GM18520 (cell line): ENCODE data around the gene ABCC8.

Experiments
- ATAC-seq: cut with Tn5 transposase; IDR thresholded peaks from one replicate; pipeline ENCODE4 v1.9.1; 2021; ENCODE audit not compliant: unreplicated experiment

The ABCC8 gene

GRCh38 chr11:17476317-17477083 is at the start of gene ABCC8:
Gene ABCC8 (minus strand): TSS chr11:17476845. CDS start chr11:17476776, 69 bp downstream.
- ATAC-seq = no peak

- no peak for ATAC-seq
Measured at GRCh38 chr11:17526326-17526725, 49.7 kb upstream of the ABCC8 start.

GRCh38 chr11:17525570-17525969 is 48.9 kb upstream of the ABCC8 start:
- no peak for ATAC-seq

- ATAC-seq = no peak
Measured at GRCh38 chr11:17524221-17524620, 47.6 kb upstream of the ABCC8 start.

GRCh38 chr11:17522655-17523054 is 46.0 kb upstream of the ABCC8 start:
- ATAC-seq = no peak

GRCh38 chr11:17521106-17521900 is 44.7 kb upstream of the ABCC8 start:
- ATAC-seq = no peak

- ATAC-seq = no peak
Measured at GRCh38 chr11:17519061-17519885, 42.6 kb upstream of the ABCC8 start.

GRCh38 chr11:17518366-17518765 is 41.7 kb upstream of the ABCC8 start:
- no peak for ATAC-seq

GRCh38 chr11:17517186-17517585 is 40.5 kb upstream of the ABCC8 start:
- no peak for ATAC-seq

GRCh38 chr11:17516551-17517150 is 40.0 kb upstream of the ABCC8 start:
- no peak for ATAC-seq

GRCh38 chr11:17515443-17516176 is 39.0 kb upstream of the ABCC8 start:
- ATAC-seq = no peak

GRCh38 chr11:17514476-17514875 is 37.8 kb upstream of the ABCC8 start:
- ATAC-seq = no peak

- ATAC-seq = no peak
Measured at GRCh38 chr11:17513853-17514252, 37.2 kb upstream of the ABCC8 start.

GRCh38 chr11:17512101-17512500 is 35.5 kb upstream of the ABCC8 start:
- ATAC-seq = no peak

- no peak for ATAC-seq
Measured at GRCh38 chr11:17511571-17511970, 34.9 kb upstream of the ABCC8 start.

- ATAC-seq = no peak
Measured at GRCh38 chr11:17510507-17511206, 34.0 kb upstream of the ABCC8 start.

GRCh38 chr11:17508791-17509190 is 32.1 kb upstream of the ABCC8 start:
- no peak for ATAC-seq

- ATAC-seq = no peak
Measured at GRCh38 chr11:17508306-17508705, 31.7 kb upstream of the ABCC8 start.

GRCh38 chr11:17507773-17508172 is 31.1 kb upstream of the ABCC8 start:
- no peak for ATAC-seq

GRCh38 chr11:17506942-17507341 is 30.3 kb upstream of the ABCC8 start:
- peak; percentile 37 for ATAC-seq
